Stimulated activated CD4-positive, alpha-beta T cell treated with anti-CD3 and anti-CD28 coated beads, Interleukin-2, amount 100 ng/mL, for 24 hours (primary cell): ENCODE results near the gene LRRTM4.
"Not testable (repeated sequence)": the region's sequence is repeated elsewhere in the genome, so short reads cannot be mapped to it uniquely, and the experiment has no call there.

Experiments used
- DNase-seq, 2 donors: peaks; one replicate each; pipeline ENCODE4 v3.0.0-alpha.2; 2020

LRRTM4 gene

GRCh38 chr2:77309725-77310124, 212.5 kb downstream of the LRRTM4 start:
- no peak for DNase-seq

DNA sequence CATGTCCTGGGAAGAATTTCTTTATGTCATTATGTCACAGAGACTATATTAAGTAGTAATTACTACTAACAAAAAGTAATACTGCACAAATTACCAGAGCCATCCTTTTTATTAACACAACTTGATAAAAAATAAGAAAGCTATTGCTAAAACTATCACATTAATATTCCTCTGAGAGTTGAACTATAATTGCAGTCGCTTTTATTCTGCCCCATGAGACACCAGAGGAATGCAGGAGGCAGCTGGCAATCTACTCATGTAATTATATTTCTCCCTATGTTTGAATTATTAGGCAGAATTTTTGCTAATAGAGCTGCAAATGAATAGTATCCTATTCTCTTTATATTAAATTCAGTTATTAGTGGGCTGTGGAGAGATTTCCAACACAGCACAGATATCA, 220.7 kb downstream of the LRRTM4 start:
- no peak for DNase-seq

DNA sequence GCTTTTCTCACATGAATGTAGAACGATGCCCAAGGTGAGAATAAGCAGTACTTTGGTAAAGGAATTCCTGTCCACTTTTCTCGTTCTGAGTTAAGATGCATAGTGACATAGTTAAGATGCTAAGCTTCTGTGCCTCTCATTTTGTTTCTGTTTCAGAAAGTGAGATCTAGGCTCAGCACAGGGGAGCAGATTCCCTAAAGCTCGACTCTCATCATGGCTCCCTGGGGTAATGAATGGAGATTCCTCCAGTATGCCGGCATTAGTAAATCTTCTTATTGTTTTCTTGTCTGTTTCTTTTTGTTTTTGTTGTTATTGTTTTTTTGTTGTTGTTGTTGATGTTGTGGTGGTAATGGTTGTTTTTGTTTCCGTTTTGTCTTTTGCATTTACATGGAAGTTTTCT, 225.4 kb downstream of the LRRTM4 start:
- no peak for DNase-seq

GRCh38 chr2:77294474-77294873, 227.7 kb downstream of the LRRTM4 start:
- DNase-seq: no peak

GRCh38 chr2:77284353-77284752, 237.8 kb downstream of the LRRTM4 start:
- DNase-seq: no peak

DNA sequence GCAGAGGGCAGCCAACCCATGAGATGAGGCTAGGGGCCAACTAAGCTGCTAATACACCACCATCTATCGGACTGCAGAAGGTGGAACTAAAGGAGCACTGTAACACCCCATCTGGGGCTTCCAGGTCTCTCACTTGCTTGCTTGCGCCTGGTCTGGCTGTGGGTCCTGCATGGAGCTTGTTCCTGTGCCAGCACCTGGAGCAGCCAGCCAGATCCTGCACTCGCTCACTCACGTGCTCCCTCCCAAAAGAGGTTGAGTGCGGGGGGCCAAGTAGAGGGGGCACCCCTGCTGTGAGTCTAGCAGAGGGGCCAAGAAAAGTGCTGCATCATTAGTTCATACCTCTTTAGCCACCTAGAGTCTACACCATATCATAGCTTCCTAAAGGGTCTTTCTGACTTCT, 250.9 kb downstream of the LRRTM4 start:
- DNase-seq: no peak

- no peak for DNase-seq
These were observed 251.7 kb downstream of the LRRTM4 start for GRCh38 chr2:77270433-77270832.

- DNase-seq: no peak
These were observed 253.6 kb downstream of the LRRTM4 start for GRCh38 chr2:77268626-77269025.

- DNase-seq: no peak
These were observed 289.2 kb downstream of the LRRTM4 start for GRCh38 chr2:77232909-77233425.

DNA sequence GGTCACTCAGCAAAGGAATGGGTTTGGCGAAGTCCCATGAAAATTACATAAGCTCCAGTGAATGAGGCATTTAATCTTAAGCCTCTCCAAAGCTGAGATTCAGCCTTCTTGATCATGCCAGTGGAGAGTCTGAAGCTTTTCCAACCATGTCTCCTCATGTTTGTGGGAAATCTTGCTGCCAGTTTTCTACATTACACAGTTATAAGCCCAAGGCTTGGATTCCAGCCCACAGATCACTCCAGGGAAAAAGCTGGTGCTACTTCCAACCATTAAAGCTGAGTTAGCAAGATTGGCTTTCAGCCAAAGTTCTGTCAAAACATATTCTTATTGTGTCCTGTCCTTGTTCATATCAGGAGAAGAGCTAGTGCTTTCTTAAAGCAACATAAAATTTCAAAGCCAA, 293.8 kb downstream of the LRRTM4 start:
- no peak for DNase-seq

DNA sequence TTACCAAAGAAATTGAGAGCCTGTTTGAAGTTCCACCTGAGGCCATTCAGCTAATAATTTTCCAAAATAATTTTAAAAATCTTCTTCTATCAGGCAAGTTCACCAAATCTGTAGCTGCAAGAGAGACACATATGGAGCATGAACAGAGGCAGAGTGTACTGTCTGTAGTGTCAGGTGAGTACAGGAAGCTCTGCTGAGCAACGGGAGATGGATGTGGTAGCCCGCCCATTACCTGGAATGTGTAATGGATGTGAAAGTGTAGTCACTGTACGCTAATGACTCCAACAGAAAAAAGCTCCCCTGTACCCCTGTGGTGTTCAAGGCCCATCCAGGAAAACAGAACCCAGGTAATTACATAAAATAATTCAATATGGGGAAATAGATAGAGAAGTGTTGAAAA, 311.5 kb downstream of the LRRTM4 start:
- no peak for DNase-seq

DNA sequence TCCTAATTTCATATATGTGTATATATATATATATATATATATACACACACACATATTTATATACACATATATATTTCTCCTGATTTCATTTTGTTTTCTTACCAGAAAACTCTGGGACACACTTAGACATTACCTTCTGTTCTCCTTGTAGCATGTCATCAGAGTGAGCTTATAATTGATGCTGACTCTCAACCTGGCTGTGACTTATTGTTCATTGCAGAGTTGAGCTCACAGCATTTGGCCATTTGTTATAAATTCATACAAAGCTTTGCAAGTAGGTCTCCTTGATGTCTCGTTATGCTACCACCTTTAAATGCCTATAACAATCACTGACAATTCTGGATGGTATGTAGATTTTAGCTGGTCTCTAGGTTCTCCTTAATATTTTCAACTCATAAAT, 314.8 kb downstream of the LRRTM4 start:
- no peak for DNase-seq

- DNase-seq: no peak
These were observed 320.4 kb downstream of the LRRTM4 start for GRCh38 chr2:77201755-77202154.

DNA sequence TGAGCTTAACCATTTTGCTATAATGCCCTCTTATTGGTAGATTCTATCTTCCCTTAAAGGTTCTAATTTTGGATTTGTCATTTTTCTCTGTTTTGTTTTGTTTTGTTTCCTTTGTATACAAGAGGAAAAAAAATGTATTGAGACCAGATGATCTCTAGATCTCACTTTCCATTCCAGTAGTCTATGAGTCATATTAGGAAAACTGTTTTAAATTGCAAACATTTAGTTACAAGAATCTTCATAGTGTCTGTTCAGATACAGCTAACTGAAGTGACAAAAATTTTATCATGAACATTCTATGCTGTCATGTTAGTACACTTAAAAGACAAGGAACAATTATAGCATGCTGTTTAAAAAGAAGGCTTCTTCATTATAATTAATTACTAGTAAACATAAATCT, 322.8 kb downstream of the LRRTM4 start:
- no peak for DNase-seq

- DNase-seq: no peak
These were observed 328.2 kb downstream of the LRRTM4 start for GRCh38 chr2:77193858-77194448.

- DNase-seq: no peak
These were observed 329.3 kb downstream of the LRRTM4 start for GRCh38 chr2:77192811-77193289.

DNA sequence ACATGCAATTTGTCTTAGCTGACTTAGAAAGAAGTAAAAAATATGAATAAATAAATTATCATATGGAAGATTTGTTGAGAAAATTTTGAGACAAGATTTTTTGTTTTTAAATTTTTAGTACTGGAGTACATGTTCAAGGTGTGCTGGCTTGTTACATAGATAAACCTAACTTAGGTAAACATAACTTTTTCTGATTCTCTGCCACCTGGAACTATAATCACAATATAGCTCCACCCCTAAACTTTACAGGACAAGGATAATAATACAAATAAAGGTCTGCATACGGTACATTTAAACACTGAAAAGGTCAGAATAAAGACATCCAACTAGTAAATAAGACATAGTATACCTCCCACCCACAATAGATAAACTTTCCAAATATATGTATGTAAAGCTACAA, 330.5 kb downstream of the LRRTM4 start:
- DNase-seq: no peak

- no peak for DNase-seq
These were observed 331.3 kb downstream of the LRRTM4 start for GRCh38 chr2:77190721-77191346.

GRCh38 chr2:77185052-77185451, 337.1 kb downstream of the LRRTM4 start:
- DNase-seq: no peak

DNA sequence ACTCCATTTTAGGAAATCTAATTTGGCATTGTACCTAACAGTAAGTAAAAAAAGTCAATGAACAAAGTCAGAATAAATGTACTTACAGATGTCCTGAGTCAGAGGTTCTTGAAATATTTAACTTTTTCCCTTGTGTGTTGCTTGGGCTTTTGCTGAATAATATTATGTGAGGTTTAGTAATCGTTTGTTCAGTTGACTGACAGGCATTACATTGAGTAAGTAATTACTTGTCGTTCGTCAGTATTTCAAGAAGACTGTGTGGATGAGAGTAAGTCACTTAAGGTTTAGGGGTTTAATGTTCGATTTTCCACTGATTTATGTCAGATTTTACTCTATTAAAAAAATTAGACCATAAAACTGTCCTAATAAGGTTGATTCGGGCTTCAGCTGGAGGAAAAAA, 342.9 kb downstream of the LRRTM4 start:
- no peak for DNase-seq

DNA sequence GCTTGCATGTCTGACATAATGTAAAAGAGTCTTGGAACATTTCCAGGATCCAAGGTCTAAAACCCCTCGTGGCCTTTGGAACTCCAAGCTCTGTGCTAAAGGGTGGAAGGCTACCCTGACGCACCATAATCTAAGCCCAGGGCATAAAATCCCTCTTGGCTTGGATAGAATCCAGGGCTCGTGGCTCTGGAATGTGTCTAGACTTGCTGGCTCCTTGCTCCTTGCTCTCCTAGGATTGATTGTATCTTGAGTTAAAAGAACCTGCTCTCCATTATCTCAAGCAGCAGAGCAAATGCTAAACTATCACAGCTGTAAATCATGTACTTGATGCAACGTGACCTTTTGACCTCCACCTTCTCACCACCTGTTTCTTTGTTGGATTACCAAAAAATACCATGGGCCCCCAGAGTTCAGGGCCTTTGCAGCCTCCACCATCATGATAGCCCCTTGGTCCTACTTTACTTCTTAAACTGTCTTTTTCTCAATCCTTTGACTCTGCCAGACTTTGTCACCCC, 346.9 kb downstream of the LRRTM4 start:
- not testable (repeated sequence) for DNase-seq

GRCh38 chr2:77169426-77169825, 352.8 kb downstream of the LRRTM4 start:
- DNase-seq: no peak

GRCh38 chr2:77164021-77164420, 358.2 kb downstream of the LRRTM4 start:
- not testable (repeated sequence) for DNase-seq

GRCh38 chr2:77161009-77161408, 361.2 kb downstream of the LRRTM4 start:
- DNase-seq: no peak

GRCh38 chr2:77156599-77156998, 365.6 kb downstream of the LRRTM4 start:
- DNase-seq: no peak
